H1 (cell line): ENCODE results near the gene NCAM1. TPM values are rescaled to one million over a fixed set of nuclear protein-coding genes. Genes with fewer than 3 reads are reported as not detected.

ENCODE experiments used
- EGR1 ChIP-seq: IDR thresholded peaks from 2 replicates; pipeline ENCODE4 v1.6.1; 2011; ENCODE audit warnings: low read depth, low read length, borderline replicate concordance
- EZH2 ChIP-seq: fragments of 200-600 bp; sonication (generic); IDR thresholded peaks from 2 replicates; pipeline ENCODE4 v1.7.1; 2012; ENCODE audit warnings: low read depth, mild to moderate bottlenecking, moderate library complexity, low read length, inconsistent platforms; ENCODE audit not compliant: severe bottlenecking
- PHF8 ChIP-seq: fragments of 200-600 bp; sonication (generic); conservative IDR thresholded peaks from 2 replicates; pipeline ENCODE4 v1.7.1; 2012; ENCODE audit warnings: low read depth, mild to moderate bottlenecking, inconsistent platforms, low read length, moderate library complexity
- TBP ChIP-seq: IDR thresholded peaks from 2 replicates; pipeline ENCODE4 v1.6.1; 2011; ENCODE audit warnings: low read depth, low read length, improper control_type of control experiment
- polyA plus RNA-seq, 7 experiments: library from polyadenylated mRNA; depleted of rRNA in 3 of 7; stranded (reverse) in 5 of 7; unstranded in 2 of 7; fragments of >200 nt in 5 of 7; fragments of 200-250 nt in 2 of 7; gene quantifications; 1 replicate in 5 of 7; 2 replicates in 1 of 7; 4 replicates in 1 of 7; pipeline versions ENCODE4 v1.2.1 to v1.2.3, GENCODE V29; 2011 to 2013; ENCODE audit warnings: missing spikeins in 2 of 7, mixed read lengths in 2 of 7
- total RNA-seq: library from RNA; stranded (reverse); fragmentation: NEBNext Ultra II Directional; extraction: Animal tissue kit (Norgen Biotek cat#: 25700); gene quantifications from 2 replicates; pipeline ENCODE4 v1.2.1, GENCODE V29; 2021

The NCAM1 gene
- total and polyA plus RNA-seq, 2 of the 8 experiments (the other 6 are each of a cell fraction or from before 2014, with no cell fraction given): 3.1 to 4.3 TPM

DNA sequence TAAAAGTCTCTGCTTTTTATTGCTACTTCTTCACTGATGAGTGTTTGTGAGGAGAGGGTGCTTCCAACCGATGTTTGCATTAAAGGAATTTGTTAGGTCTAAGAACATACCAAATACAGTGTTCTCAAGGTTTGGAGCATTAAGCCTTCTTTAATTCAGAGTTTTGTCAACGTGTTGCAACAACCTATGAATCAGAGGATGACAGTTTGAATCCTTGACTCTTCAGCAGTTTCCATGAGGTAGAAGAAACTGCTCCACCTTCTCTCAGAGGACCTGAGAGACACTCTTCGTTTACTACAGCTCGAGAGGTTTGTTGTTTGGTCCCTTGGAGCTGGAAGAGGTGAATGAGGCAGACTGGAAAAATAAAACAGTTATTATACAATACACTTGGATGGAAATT, 55.7 kb downstream of the NCAM1 start (continued):
- TF ChIP-seq EZH2 (no peak), EGR1 (no peak), PHF8 (no peak), TBP (no peak)
- TF ChIP-seq, all 59 proteins: peak for 0
